ENCODE measurements around the gene YPEL4.

The YPEL4 gene

GRCh38 chr11:57646194-57646798 lies 3.4 kb downstream of the YPEL4 start:
- Histone ChIP-seq H3K9me3 (ENCODE audit: control insufficient read depth, insufficient read depth, low read length) (no peaks in the 10 kb centered on the region), H3K4me1 (ENCODE audit: insufficient read depth, low read length) (peaks cover 36% of the 10 kb centered on the region)

GRCh38 chr11:57645689-57646085 lies 4.0 kb downstream of the YPEL4 start:
- Histone ChIP-seq H3K4me1 (ENCODE audit: insufficient read depth, low read length) (peaks cover 37% of the 10 kb centered on the region), H3K9ac (ENCODE audit: low read depth, low read length) (no peak overlapping the region), H3K9me3 (ENCODE audit: control insufficient read depth, insufficient read depth, low read length) (no peaks in the 10 kb centered on the region), H3K36me3 (ENCODE audit: insufficient read depth, low read length) (peaks cover 9% of the 10 kb centered on the region)

More at GRCh38 chr11:57646194-57646798, 3.4 kb downstream of the YPEL4 start:
- Histone ChIP-seq H3K9ac (ENCODE audit: low read depth, low read length) (no peak overlapping the region), H3K36me3 (ENCODE audit: insufficient read depth, low read length) (peaks cover 5% of the 10 kb centered on the region)

- Histone ChIP-seq H3K9me3 (ENCODE audit: control insufficient read depth, insufficient read depth, low read length) (no peaks in the 10 kb centered on the region), H3K36me3 (ENCODE audit: insufficient read depth, low read length) (peaks cover 12% of the 10 kb centered on the region), H3K9ac (ENCODE audit: low read depth, low read length) (no peak overlapping the region), H3K4me1 (ENCODE audit: insufficient read depth, low read length) (peaks cover 35% of the 10 kb centered on the region)
These were observed 4.7 kb downstream of the YPEL4 start for GRCh38 chr11:57644748-57645688.

- H3K9ac ChIP-seq (ENCODE audit: low read depth, low read length) = no peak overlapping the region
- H3K36me3 ChIP-seq (ENCODE audit: insufficient read depth, low read length) = peaks cover 12% of the 10 kb centered on the region
- H3K4me1 ChIP-seq (ENCODE audit: insufficient read depth, low read length) = peaks cover 35% of the 10 kb centered on the region
- no peaks in the 10 kb centered on the region for H3K9me3 ChIP-seq (ENCODE audit: control insufficient read depth, insufficient read depth, low read length)
These were observed 5.9 kb downstream of the YPEL4 start for GRCh38 chr11:57643802-57644201.

GRCh38 chr11:57641011-57641807 lies 8.5 kb downstream of the YPEL4 start:
- peaks cover 12% of the 10 kb centered on the region for H3K36me3 ChIP-seq (ENCODE audit: insufficient read depth, low read length)

GRCh38 chr11:57640068-57640800 lies 9.5 kb downstream of the YPEL4 start:
- peak overlapping the region; percentile 78 for H3K9ac ChIP-seq (ENCODE audit: low read depth, low read length)

More at GRCh38 chr11:57641011-57641807, 8.5 kb downstream of the YPEL4 start:
- Histone ChIP-seq H3K9ac (ENCODE audit: low read depth, low read length) (peak overlapping the region; percentile 78; the same call in 1 of the 2 replicates), H3K9me3 (ENCODE audit: control insufficient read depth, insufficient read depth, low read length) (no peaks in the 10 kb centered on the region), H3K4me1 (ENCODE audit: insufficient read depth, low read length) (peaks cover 37% of the 10 kb centered on the region)

GRCh38 chr11:57639321-57640067 lies 10.2 kb downstream of the YPEL4 start:
- peaks cover 12% of the 10 kb centered on the region for H3K36me3 ChIP-seq (ENCODE audit: insufficient read depth, low read length)
- no peaks in the 10 kb centered on the region for H3K9me3 ChIP-seq (ENCODE audit: control insufficient read depth, insufficient read depth, low read length)
- peak overlapping the region; percentile 78 for H3K9ac ChIP-seq (ENCODE audit: low read depth, low read length)
- H3K4me1 ChIP-seq (ENCODE audit: insufficient read depth, low read length) = peaks cover 24% of the 10 kb centered on the region

More at GRCh38 chr11:57640068-57640800, 9.5 kb downstream of the YPEL4 start:
- H3K36me3 ChIP-seq (ENCODE audit: insufficient read depth, low read length) = peaks cover 12% of the 10 kb centered on the region
- H3K9me3 ChIP-seq (ENCODE audit: control insufficient read depth, insufficient read depth, low read length) = no peaks in the 10 kb centered on the region
- peaks cover 27% of the 10 kb centered on the region for H3K4me1 ChIP-seq (ENCODE audit: insufficient read depth, low read length)

- Histone ChIP-seq H3K4me1 (ENCODE audit: insufficient read depth, low read length) (peaks cover 24% of the 10 kb centered on the region), H3K9me3 (ENCODE audit: control insufficient read depth, insufficient read depth, low read length) (no peaks in the 10 kb centered on the region), H3K36me3 (ENCODE audit: insufficient read depth, low read length) (peaks cover 12% of the 10 kb centered on the region), H3K9ac (ENCODE audit: low read depth, low read length) (peak overlapping the region; percentile 78)
These were observed 10.8 kb downstream of the YPEL4 start for GRCh38 chr11:57638811-57639320.

GRCh38 chr11:57638005-57638781 lies 11.5 kb downstream of the YPEL4 start:
- Histone ChIP-seq H3K9ac (ENCODE audit: low read depth, low read length) (peak overlapping the region; percentile 78), H3K36me3 (ENCODE audit: insufficient read depth, low read length) (peaks cover 12% of the 10 kb centered on the region), H3K9me3 (ENCODE audit: control insufficient read depth, insufficient read depth, low read length) (no peaks in the 10 kb centered on the region), H3K4me1 (ENCODE audit: insufficient read depth, low read length) (peaks cover 24% of the 10 kb centered on the region)

GRCh38 chr11:57637626-57638004 lies 12.1 kb downstream of the YPEL4 start:
- H3K9ac ChIP-seq (ENCODE audit: low read depth, low read length) = peak overlapping the region; percentile 78
- H3K4me1 ChIP-seq (ENCODE audit: insufficient read depth, low read length) = peaks cover 24% of the 10 kb centered on the region
- no peaks in the 10 kb centered on the region for H3K9me3 ChIP-seq (ENCODE audit: control insufficient read depth, insufficient read depth, low read length)
- H3K36me3 ChIP-seq (ENCODE audit: insufficient read depth, low read length) = peaks cover 12% of the 10 kb centered on the region

GRCh38 chr11:57635246-57635645 lies 14.5 kb downstream of the YPEL4 start:
- Histone ChIP-seq H3K9ac (ENCODE audit: low read depth, low read length) (no peak overlapping the region), H3K4me1 (ENCODE audit: insufficient read depth, low read length) (peaks cover 8% of the 10 kb centered on the region; the same call in 1 of the 2 replicates), H3K36me3 (ENCODE audit: insufficient read depth, low read length) (no peaks in the 10 kb centered on the region), H3K9me3 (ENCODE audit: control insufficient read depth, insufficient read depth, low read length) (no peaks in the 10 kb centered on the region)

GRCh38 chr11:57634311-57634710 lies 15.4 kb downstream of the YPEL4 start:
- Histone ChIP-seq H3K9ac (ENCODE audit: low read depth, low read length) (no peak overlapping the region), H3K36me3 (ENCODE audit: insufficient read depth, low read length) (no peaks in the 10 kb centered on the region), H3K4me1 (ENCODE audit: insufficient read depth, low read length) (peaks cover 8% of the 10 kb centered on the region; the same call in 1 of the 2 replicates), H3K9me3 (ENCODE audit: control insufficient read depth, insufficient read depth, low read length) (no peaks in the 10 kb centered on the region)

Data from ES-I3 (cell line).